HG02938 (cell line): ENCODE measurements around the gene PPP1R1A.

Experiments
- ATAC-seq: cut with Tn5 transposase; IDR thresholded peaks from one replicate; pipeline ENCODE4 v1.9.1; 2021; ENCODE audit warnings: mild to moderate bottlenecking, moderate library complexity; ENCODE audit not compliant: unreplicated experiment

Gene PPP1R1A, protein sequence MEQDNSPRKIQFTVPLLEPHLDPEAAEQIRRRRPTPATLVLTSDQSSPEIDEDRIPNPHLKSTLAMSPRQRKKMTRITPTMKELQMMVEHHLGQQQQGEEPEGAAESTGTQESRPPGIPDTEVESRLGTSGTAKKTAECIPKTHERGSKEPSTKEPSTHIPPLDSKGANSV

DNA sequence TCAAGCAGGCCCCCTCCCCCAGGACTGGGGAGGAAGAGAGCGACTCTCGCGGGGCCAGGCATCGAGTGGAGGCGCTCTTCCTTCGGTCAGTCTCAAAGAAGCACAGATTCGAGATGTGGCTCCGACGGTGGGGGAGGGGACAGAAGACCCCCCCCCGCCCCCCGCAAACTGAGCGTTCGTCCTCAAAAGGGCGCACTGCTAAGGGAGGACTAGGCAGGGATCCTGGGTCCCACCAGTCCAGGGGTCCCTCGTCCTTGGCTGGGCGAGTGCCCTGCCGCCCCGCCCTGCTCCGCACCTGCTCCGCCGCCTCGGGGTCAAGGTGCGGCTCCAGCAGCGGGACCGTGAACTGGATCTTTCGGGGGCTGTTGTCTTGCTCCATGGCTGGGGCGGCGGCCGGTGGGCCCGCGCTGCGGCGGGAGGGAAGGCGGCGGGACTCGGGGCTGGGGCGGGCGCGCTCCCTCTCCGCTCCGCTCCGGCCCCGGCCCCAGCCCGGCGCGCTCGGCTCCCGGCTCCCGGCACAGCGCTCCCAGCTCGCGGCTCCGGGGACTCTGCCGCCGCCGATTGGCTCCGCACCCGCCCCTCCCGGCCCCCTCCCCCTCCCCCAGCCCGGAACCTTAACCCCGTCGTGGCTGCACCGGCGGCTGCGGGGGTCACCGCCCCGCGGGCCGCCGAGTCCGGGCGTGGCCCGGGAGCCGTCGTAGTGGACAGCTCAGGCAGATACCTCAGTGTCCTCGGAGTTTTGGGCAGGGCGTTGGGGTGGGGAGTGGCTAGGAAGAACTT lies at the start of gene PPP1R1A:
TSS of gene PPP1R1A (minus strand) at position 550 of the 780 bp plus-strand sequence. CDS start at position 379, 171 bp downstream.
- no peak for ATAC-seq

DNA sequence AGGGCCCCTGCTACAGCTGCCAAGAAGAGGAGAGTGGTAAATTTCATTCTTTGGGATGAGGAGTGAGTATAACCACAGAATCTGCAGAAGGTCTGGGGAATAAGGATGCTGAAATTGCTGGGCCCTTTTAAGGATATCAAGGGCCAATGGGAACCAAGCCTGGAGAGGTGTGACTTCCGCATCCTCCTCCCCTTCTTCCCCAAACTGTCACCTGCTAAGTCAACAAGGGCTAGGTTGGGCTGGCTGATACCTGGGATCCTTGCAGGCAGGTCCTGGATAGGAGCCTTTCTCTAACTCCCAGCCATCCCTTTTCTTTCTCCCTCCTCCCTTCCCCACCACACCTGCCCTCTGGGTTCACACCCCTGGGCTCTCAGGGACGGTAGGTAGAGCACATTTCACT lies 46.3 kb upstream of the PPP1R1A start, which contains the start of gene LACRT:
TSS of gene LACRT (minus strand) at position 101 of the 400 bp plus-strand sequence. CDS start at position 47, 54 bp downstream.
- no peak for ATAC-seq

DNA sequence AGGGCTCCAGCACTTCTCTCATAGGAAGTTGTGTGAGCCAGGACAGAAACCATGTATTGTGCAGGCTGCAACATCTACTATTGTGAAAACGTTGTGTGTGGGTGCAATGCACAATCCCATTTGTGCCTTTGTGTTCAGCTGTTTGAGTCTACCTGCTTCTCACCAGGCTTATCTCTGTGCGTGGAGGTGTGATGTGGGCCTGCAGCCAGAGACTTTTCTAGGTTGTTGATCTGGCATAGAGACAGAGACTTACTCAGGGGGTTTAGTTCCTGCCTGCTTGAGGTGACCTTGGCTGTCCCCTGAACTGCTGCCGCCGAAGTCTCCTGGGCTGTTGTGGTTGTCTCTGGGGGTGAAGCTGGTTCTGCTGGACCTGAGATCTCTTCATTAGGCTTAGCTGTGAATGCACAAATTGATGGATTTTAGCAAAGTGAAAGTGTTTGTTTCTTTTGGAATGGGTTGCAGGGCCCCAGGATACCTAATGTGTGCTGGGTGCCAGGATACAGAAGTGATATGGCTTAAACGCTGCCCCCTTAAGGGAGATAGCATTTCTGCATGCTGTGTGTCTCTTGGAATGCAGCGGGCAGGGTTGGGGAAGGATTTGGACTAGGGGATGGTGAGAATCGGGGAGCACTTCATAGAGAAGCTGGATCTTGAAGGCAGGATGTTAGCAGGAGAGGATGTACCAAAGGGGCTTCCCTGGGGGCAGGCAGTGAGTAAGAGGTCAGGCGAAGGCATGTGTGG lies 43.7 kb upstream of the PPP1R1A start:
- ATAC-seq = no peak

DNA sequence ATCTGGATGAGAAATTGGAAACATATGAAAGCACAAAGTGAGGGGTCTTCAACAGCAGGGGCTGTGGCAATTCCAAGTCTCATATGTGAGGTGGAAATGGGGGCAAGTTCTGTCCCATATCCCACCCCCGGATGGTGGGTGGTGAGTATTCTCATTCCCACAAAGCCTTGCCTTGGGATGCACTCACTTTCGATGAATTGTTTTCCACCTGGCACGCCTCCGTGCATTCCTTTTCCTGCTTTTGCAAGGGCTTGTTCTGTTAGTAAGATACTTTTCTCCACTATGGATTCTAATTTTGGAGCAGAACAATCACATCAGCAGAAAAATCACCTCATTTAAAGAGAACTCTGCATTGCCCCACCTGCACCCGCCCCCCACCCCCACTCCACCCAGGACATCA lies 43.1 kb upstream of the PPP1R1A start:
- ATAC-seq = no peak

DNA sequence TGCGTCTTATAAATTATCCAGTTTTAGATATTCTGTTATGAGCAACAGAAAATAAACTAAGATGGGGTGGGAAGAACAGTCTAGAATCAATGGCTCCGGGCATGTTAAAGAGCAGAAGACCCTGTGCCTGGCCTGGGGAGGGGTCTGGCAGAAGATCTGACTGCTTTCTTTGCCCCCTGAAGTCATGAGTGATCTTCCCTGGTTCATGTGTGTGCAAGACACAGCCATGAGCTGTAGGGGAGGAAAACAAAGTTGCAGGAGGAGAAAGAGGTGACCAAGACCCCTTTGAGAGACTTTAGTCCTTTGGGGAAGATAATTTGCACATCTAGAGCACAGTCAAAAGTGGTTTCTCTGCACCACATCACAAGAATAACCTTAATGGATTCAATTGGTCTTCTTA lies 41.5 kb upstream of the PPP1R1A start:
- ATAC-seq = no peak

DNA sequence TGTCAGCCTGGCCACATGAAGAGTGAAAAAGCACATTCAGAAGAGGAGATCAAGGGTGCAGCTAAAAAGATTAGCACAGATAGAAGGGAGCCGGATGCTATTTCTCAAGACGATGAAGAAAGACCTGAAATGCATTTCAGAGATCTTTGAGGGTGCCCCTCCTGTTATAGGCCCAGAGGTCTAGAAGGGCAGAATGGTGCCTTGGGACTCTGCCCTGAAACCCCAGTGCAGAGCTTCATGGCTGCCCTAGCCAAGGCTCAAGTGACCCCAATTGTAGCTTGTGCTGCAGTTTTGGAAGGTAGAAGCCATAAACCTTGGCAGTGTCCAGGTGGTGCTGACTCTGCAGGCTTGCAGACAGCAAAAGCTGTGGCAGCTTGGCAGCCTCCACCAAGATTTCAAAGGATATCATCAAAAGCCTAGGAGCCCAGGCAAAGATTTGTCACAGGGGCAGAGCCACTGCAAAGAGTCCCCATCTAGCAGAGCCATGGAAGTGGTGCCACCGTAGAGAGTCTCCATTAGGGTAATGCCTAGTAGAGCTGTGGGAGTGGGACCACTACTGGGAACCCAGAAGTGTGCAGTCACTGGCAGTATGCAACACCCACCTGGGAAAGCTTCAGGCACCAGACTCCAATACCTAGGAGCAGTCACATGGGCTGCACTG lies 39.9 kb upstream of the PPP1R1A start:
- ATAC-seq = no peak

DNA sequence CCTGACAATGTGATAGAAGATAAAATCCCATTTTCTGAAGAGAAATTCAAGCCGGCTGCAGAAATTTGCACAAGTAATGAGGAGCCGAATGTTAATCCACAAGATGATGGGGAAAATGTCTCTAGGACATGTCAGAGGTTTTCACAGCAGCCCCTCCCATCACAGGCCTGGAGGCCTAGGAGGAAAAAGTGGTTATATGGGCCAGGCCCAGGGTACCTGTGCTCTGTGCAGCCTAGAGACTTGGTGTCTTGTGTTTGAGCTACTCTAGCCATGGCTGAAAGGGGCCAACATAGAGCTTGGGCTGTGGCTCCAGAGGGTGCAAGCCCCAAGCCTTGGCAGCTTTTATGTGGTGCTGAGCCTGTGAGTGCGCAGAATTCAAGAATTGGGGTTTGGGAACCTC lies 38.8 kb upstream of the PPP1R1A start:
- no peak for ATAC-seq

DNA sequence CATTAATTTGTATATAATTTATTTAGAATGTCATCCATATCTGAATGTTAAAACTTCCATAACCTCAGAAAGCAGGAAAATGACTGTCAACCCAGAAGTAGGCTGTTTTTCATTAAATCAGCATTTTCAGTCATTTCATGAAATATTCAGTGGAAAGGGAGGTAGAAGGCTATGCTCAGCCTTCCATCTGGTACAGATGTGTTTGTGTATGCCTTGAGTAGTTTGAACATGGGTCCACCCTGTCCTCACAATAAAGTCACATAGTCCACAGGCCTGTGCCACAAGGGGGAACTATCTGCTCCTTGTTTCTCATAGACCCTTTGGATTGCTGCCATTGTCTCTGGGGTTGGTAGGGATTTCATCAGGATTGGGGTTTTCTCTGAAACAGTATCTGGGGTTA lies 37.1 kb upstream of the PPP1R1A start:
- no peak for ATAC-seq

DNA sequence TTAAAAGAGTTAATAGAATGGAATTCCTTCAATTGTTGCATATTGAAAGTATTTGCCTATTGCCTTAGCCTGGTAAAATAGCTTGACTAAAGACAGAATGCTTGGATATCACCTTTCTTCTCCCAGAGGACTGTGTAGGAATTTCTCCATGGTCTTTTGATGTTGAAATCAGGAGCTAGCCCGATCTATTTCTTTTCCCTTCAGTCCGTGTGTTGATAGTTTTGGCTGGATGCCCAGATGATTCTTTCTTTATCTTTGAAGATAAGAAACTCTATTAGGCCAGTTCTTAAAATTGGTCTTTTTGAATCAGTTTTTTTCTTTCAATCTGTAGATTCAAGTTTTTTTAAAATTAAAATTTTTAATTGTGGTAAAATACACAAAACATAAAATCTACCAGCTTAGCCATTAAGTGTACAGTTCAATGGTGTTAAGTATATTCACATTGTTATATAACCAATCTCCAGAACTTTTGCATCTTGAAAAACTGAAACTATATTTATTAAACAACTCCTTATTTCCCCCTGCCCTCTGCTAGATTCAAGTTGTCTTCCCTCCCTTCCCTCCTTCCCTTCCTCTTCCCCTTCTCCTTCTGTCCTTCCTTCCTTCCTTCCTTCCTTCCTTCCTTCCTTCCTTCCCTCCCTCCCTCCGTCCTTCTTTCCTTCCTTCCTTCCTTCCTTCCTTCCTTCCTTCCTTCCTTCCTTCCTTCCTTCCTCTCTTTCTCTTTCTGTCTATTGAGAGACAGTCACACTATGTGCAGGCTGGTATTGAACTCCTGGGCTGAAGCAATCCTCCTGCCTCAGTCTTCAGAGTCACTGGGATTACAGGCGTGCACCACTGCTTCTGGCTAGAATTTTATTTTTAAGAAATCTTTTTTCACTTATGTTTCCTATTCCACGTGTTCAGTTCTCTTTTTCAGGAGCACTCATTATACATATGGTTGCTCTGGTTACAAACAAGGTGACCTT lies 36.1 kb upstream of the PPP1R1A start:
- no peak for ATAC-seq

DNA sequence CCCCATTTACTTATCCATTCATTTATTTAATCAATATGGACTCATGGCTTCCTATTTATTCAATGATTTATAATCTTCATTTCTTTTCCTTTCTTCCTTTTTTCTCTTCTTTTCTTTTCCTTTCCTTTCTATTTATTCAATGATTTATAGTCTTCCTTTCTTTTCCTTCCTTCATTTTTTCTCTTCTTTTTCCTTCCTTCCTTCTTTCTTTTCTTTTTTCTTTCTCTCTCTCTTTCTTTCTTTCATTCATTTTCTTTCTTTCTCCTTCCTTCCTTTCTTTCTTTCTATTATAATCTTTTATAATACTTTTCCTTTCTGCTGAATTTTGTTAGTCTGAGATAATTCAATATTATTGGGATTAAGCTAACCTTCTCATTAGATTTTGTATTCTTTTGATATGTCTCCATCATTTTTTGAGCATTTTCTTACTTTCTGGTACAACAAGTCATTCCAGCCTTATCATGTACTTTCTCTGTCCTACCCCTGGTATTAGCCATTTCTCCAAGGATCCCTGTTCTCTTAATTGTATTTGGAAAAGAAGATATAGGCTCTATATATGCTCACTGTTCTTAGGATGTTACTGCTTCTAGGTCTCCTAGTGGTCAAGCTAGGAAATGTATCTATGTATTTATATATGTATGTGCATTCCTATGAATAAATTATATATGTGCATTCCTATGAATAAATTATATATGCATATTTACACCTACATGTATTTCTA lies 34.2 kb upstream of the PPP1R1A start:
- ATAC-seq = no peak

DNA sequence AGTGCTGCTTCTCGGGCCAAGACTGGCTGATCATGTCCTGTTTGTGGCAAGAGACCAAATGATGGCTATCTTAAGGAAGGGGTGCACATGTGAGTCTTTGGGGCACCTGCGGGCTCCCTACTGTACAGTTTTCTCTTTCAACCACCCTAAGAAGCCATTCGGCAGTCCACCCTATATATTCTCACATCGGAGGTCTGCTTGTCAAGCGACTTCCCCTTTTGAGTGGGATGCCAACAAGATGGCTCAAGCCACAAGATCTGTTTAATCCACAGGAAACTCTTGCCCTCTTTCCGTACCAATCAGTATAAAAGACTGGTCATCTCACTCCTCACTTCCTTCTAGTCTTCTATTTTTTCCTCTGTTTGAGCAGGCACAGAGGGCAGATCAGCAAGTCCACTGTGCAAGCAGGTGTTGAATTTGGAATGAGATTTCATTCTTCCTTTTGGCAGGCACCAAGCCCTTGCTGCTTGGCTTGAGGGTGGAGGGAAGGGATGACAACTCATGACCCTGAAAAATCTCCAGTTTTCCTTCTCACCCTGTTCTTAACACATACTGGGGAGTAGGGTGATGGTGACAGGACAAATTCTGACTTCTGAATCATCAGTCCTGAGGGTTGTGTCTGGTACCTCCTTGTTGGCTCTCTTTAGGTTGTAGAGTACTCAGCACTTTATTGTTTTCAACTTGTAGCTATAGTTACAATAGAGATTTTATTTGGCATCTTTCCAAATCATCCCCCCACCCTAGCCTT lies 28.6 kb upstream of the PPP1R1A start:
- ATAC-seq = no peak

DNA sequence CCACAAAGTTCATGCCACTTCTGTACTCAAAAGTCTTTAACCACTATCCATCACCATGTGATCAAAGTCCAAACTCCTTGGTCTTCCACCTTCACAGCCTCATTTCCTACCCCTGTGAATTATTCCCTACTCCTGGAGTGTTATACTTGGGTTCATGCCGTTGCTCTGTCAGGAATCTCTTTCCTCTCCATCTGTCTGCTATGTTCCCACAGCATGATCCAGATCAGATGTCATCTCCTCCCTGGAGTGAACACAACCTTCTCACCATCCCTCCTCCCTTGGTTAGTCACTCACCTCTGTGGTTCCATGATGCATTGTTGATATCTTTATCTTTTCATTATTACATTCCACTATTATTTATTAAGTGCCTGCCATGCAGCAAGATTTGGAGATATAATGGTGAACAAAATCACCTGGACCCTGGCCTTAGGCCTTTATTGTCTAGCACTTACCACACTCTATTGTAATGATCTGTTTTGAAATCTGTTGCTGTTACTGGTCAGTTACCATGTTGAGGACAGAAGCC lies 23.8 kb upstream of the PPP1R1A start:
- ATAC-seq = no peak

DNA sequence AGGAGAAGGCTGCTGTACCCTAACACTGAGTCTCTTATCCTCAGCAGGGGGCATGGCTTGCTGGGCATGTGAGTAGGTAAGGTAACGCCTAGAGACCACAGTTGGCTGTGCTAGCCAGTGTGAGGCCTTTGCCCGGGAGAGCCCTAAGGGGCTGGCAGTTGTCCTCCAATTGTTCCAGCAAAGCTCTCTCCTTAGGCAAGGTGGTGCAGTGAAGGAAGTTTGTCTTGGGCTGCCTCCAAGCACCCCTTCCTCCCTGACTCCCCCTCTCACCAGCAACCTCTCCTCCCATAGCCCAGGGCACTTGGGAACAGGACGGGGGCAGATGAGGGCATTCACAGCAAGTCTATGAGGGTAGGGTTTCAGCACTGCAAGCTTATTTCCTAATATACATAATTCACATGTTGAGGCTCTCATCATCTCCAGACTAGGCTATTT lies 23.3 kb upstream of the PPP1R1A start:
- ATAC-seq = no peak

DNA sequence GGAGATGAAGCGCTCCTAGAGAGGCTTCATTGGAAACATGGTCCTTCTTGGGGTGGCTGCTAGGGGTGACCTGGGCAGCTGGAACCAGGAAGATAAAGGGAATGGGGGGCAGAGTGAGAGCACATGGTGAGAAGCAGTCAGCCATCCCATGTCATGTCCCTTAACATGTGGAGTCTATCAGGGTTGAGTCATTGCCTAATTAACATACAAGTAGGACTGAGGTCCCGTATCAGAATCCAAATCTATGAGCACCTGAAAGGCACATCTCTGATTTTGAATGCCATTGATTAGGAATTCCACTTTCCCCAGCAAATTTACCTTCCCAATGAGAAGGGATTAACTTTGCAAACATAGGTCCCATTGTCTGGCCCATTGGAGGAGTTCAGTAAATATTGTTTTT lies 20.3 kb upstream of the PPP1R1A start:
- ATAC-seq = no peak

DNA sequence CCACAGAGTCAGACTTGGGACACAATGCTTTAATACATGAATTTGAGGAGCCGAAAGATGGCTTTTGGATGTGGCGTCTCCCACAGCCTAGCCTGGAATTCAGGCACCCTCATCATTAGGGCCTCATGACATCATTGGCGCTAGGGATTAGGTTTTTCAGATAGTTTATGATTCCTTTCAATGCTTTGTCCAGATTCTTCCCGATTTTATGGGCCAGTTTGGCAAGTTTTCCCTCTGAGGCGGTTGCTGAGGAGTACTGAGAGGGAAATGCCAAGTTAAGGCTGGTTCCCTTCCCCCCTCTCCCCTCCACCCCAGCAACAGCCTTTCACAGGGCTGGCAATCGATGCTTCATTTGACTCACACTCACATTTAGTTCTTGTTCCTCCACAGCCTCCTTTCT lies 19.7 kb upstream of the PPP1R1A start:
- ATAC-seq = no peak

DNA sequence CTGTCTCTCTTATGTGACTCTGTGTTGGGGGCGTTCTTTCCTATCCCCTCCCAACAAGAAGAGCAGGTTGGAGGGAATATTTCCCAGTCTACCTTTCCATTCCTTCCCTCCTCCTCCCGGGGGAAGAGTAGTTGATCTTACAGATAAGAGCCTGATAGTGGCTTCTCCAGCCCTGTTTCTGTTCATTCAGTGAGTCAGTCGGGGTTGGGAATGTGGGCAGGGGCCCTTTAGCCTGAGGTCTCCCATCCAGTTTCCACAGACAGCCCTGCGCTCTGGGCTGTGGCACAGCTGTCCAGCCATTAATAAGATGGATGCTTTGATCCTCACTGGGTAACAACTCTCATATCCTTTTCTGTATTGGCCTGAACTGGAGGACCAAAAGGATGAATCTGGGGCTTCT lies 18.1 kb upstream of the PPP1R1A start:
- no peak for ATAC-seq

DNA sequence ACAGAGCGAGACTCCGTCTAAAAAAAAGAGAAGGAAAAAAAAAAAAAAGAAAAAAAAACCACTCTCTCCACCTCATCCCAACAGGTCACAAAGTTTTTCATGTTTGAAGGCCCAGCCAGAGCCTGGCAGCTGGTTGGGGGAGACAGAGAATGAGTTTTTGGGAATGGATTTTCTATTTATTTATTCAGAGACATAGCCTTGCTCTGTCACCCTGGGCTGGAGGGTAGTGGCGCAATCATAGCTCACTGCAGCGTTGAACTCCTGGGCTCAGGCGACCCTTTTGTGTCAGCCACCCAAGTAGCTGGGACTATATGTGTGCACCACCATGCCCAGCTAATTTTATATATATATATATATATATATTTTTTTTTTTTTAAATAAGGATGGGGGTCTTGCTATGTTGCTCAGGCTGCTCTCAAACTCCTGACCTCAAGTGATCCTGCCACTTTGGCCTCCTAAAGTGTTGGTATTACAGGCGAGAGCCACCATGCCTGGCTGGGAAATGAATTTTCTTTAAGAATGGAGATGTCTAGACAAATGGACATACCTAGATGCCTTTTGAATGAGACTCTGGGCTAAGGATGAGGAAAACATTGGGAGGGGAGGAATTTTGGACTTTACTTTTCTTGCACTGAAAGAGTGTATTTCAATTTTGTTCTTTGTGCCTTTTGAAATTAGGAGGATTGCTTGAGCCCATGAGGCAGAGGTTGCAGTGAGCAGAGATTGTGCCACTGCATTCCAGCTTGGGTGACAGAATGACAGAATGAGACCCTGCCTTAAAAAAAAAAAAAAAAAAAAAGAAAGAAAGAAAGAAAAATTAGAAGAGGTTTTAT lies 16.9 kb upstream of the PPP1R1A start:
- ATAC-seq = no peak

DNA sequence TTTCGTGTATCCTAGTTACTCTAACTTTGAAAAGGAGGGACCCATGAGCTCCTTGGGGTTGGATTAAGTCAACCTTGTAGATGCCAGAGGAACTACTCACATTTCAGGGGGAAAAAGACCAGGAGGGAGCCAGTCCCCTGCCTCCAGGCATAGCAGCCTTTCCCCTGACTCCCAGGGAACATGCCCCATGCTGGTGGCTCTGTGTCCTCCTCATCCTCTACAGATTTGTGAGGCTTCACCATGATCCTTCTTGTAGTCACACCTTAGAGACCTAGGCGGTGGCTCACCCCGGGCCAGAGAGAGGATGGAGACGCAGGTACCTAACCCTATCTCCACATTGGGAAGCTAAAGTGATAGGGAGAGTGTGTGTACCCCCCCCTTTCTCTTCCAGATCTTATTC lies 16.0 kb upstream of the PPP1R1A start:
- no peak for ATAC-seq
